ENCODE data around the gene FMNL3. TPM values are rescaled to one million over a fixed set of nuclear protein-coding genes. Genes with fewer than 3 reads are reported as not detected.

Gene FMNL3
- total and polyA plus RNA-seq, 2 of the 13 experiments (the other 11 are each of a cell fraction or from before 2014, with no cell fraction given) = 0.44 to 1.1 TPM

- no peak for TF ChIP-seq CBX5 (CRISPR knock-in tag; IDR thresholded peaks at IDR 0.05; ENCODE audit: borderline replicate concordance)
- peak; percentile 77 for TF ChIP-seq YY1 (IDR thresholded peaks at IDR 0.05; ENCODE audit: insufficient read depth, insufficient replicate concordance, low read depth, low read length)
- no peak for TF ChIP-seq SIN3B (IDR thresholded peaks at IDR 0.05; ENCODE audit: low read length)
- TF ChIP-seq HINFP (CRISPR knock-in tag; IDR thresholded peaks at IDR 0.05; ENCODE audit: low read depth) = no peak
- TF ChIP-seq NR0B2 (CRISPR knock-in tag; IDR thresholded peaks at IDR 0.05) = no peak
- TF ChIP-seq ZNF639 (CRISPR knock-in tag; conservative IDR thresholded peaks at IDR 0.05) = peak; percentile 100
- TF ChIP-seq, protein P1, sequence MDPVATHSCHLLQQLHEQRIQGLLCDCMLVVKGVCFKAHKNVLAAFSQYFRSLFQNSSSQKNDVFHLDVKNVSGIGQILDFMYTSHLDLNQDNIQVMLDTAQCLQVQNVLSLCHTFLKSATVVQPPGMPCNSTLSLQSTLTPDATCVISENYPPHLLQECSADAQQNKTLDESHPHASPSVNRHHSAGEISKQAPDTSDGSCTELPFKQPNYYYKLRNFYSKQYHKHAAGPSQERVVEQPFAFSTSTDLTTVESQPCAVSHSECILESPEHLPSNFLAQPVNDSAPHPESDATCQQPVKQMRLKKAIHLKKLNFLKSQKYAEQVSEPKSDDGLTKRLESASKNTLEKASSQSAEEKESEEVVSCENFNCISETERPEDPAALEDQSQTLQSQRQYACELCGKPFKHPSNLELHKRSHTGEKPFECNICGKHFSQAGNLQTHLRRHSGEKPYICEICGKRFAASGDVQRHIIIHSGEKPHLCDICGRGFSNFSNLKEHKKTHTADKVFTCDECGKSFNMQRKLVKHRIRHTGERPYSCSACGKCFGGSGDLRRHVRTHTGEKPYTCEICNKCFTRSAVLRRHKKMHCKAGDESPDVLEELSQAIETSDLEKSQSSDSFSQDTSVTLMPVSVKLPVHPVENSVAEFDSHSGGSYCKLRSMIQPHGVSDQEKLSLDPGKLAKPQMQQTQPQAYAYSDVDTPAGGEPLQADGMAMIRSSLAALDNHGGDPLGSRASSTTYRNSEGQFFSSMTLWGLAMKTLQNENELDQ (CRISPR knock-in tag; IDR thresholded peaks at IDR 0.05; ENCODE audit: borderline replicate concordance) = no peak
- no peak for TF ChIP-seq ETV6 (CRISPR knock-in tag; conservative IDR thresholded peaks at IDR 0.05)
- TF ChIP-seq CENPT (CRISPR knock-in tag; IDR thresholded peaks at IDR 0.05; ENCODE audit: low read depth) = no peak
- TF ChIP-seq FIP1L1 (IDR thresholded peaks at IDR 0.05; ENCODE audit: borderline replicate concordance, insufficient read depth, low read depth, low read length) = no peak
- TF ChIP-seq FOXJ3 (CRISPR knock-in tag; IDR thresholded peaks at IDR 0.05; ENCODE audit: borderline replicate concordance) = no peak
- TF ChIP-seq, protein P2, sequence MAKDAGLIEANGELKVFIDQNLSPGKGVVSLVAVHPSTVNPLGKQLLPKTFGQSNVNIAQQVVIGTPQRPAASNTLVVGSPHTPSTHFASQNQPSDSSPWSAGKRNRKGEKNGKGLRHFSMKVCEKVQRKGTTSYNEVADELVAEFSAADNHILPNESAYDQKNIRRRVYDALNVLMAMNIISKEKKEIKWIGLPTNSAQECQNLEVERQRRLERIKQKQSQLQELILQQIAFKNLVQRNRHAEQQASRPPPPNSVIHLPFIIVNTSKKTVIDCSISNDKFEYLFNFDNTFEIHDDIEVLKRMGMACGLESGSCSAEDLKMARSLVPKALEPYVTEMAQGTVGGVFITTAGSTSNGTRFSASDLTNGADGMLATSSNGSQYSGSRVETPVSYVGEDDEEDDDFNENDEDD (CRISPR knock-in tag; IDR thresholded peaks at IDR 0.05; ENCODE audit: borderline replicate concordance) = peak; percentile 45; the same call in 1 of the 2 replicates
- TF ChIP-seq ZNF597 (CRISPR knock-in tag; IDR thresholded peaks at IDR 0.05) = no peak
- peak; percentile 44; the same call in 1 of the 2 replicates for TF ChIP-seq HCFC1 (IDR thresholded peaks at IDR 0.05; ENCODE audit: low read depth, low read length)
- TF ChIP-seq RNF2 (conservative IDR thresholded peaks at IDR 0.05; ENCODE audit: low read depth) = no peak
- TF ChIP-seq, protein P3, sequence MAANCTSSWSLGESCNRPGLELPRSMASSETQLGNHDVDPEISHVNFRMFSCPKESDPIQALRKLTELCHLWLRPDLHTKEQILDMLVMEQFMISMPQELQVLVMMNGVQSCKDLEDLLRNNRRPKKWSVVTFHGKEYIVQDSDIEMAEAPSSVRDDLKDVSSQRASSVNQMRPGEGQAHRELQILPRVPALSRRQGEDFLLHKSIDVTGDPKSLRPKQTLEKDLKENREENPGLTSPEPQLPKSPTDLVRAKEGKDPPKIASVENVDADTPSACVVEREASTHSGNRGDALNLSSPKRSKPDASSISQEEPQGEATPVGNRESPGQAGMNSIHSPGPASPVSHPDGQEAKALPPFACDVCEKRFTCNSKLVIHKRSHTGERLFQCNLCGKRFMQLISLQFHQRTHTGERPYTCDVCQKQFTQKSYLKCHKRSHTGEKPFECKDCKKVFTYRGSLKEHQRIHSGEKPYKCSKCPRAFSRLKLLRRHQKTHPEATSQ (CRISPR knock-in tag; IDR thresholded peaks at IDR 0.05; ENCODE audit: borderline replicate concordance) = 0 out of 2 replicates have a peak, but pooled peaks have one; percentile 61
- peak; percentile 79 for TF ChIP-seq THAP11 (CRISPR knock-in tag; IDR thresholded peaks at IDR 0.05)
- TF ChIP-seq RELA (CRISPR knock-in tag; IDR thresholded peaks at IDR 0.05) = no peak
- no peak for TF ChIP-seq NPAS2 (CRISPR knock-in tag; IDR thresholded peaks at IDR 0.05; ENCODE audit: borderline replicate concordance)
These were observed 83.9 kb downstream of the FMNL3 start, which contains the start of gene PRPF40B (continued) for GRCh38 chr12:49623142-49623904.
